Measurements from ENCODE around the gene CNTN1.

GRCh38 chr12:41032386-41032785 is 340.1 kb downstream of the CNTN1 start:
- no peak for TF ChIP-seq ZBTB1 (tag by site-specific recombination; IDR thresholded peaks at IDR 0.05)
- no peak for TF ChIP-seq CTCF (tag by site-specific recombination; IDR thresholded peaks at IDR 0.05)
- no peak for TF ChIP-seq ZNF274 (IDR thresholded peaks at IDR 0.05; ENCODE audit: low read length)
- no peak for TF ChIP-seq ZNF274 (tag by site-specific recombination; IDR thresholded peaks at IDR 0.05; ENCODE audit: borderline replicate concordance)
- TF ChIP-seq ZBTB49 (tag by site-specific recombination; IDR thresholded peaks at IDR 0.05; ENCODE audit: low read depth), result no peak
- TF ChIP-seq YY1 (tag by site-specific recombination; IDR thresholded peaks at IDR 0.05), result no peak
- TF ChIP-seq KLF16 (tag by site-specific recombination; IDR thresholded peaks at IDR 0.05), result no peak
- TF ChIP-seq ZBTB7A (tag by site-specific recombination; IDR thresholded peaks at IDR 0.05; ENCODE audit: low read depth), result no peak

Data from HEK293 (cell line).